ENCODE measurements around the gene TMEM169.

TMEM169 gene

GRCh38 chr2:216107320-216107719 is 25.6 kb downstream of the TMEM169 start:
- Mint-ChIP-seq H3K36me3 (ENCODE audit: low read depth) (peaks cover 19% of the 10 kb centered on the region), H3K4me3 (no peak overlapping the region), H3K9me3 (no peaks in the 10 kb centered on the region), H3K27ac (no peak overlapping the region), H3K4me1 (ENCODE audit: low read depth) (peaks cover 27% of the 10 kb centered on the region), H3K27me3 (ENCODE audit: low read depth) (peaks cover 3% of the 10 kb centered on the region)

- peaks cover 3% of the 10 kb centered on the region for H3K27me3 Mint-ChIP-seq (ENCODE audit: low read depth)
- peaks cover 23% of the 10 kb centered on the region for H3K36me3 Mint-ChIP-seq (ENCODE audit: low read depth)
- no peaks in the 10 kb centered on the region for H3K9me3 Mint-ChIP-seq
- no peak overlapping the region for H3K4me3 Mint-ChIP-seq
- H3K4me1 Mint-ChIP-seq (ENCODE audit: low read depth), result peaks cover 32% of the 10 kb centered on the region
- no peak overlapping the region for H3K27ac Mint-ChIP-seq
These were observed 26.0 kb downstream of the TMEM169 start for GRCh38 chr2:216107760-216108159.

GRCh38 chr2:216108310-216108966 is 26.7 kb downstream of the TMEM169 start:
- H3K9me3 Mint-ChIP-seq, result no peaks in the 10 kb centered on the region
- H3K27ac Mint-ChIP-seq, result peak overlapping the region; percentile 99
- peaks cover 38% of the 10 kb centered on the region for H3K4me1 Mint-ChIP-seq (ENCODE audit: low read depth)
- peaks cover 30% of the 10 kb centered on the region for H3K36me3 Mint-ChIP-seq (ENCODE audit: low read depth)
- H3K4me3 Mint-ChIP-seq, result peak overlapping the region; percentile 100
- H3K27me3 Mint-ChIP-seq (ENCODE audit: low read depth), result peaks cover 3% of the 10 kb centered on the region

GRCh38 chr2:216108967-216109921 is 27.5 kb downstream of the TMEM169 start, which contains the start of gene XRCC5:
Gene XRCC5, plus strand, starts transcription at chr2:216109348. Its CDS starts 89 bp downstream, at chr2:216109437.
- peak within 1 kb of the TSS; percentile 100 for H3K4me3 Mint-ChIP-seq
- H3K36me3 Mint-ChIP-seq (ENCODE audit: low read depth), result peaks cover 36% of the 10 kb centered on the region
- H3K4me1 Mint-ChIP-seq (ENCODE audit: low read depth), result peaks cover 45% of the 10 kb centered on the region
- H3K27ac Mint-ChIP-seq, result peak within 1 kb of the TSS; percentile 99
- peaks cover 3% of the 10 kb centered on the region for H3K27me3 Mint-ChIP-seq (ENCODE audit: low read depth)
- H3K9me3 Mint-ChIP-seq, result no peaks in the 10 kb centered on the region

- Mint-ChIP-seq H3K9me3 (no peaks in the 10 kb centered on the region), H3K4me3 (peak overlapping the region; percentile 100), H3K4me1 (ENCODE audit: low read depth) (peaks cover 54% of the 10 kb centered on the region), H3K27me3 (ENCODE audit: low read depth) (peaks cover 3% of the 10 kb centered on the region), H3K36me3 (ENCODE audit: low read depth) (peaks cover 45% of the 10 kb centered on the region), H3K27ac (peak overlapping the region; percentile 99)
These were observed 28.4 kb downstream of the TMEM169 start for GRCh38 chr2:216109962-216110614.

GRCh38 chr2:216110620-216111019 is 28.9 kb downstream of the TMEM169 start:
- H3K27me3 Mint-ChIP-seq (ENCODE audit: low read depth), result peaks cover 3% of the 10 kb centered on the region
- peaks cover 48% of the 10 kb centered on the region for H3K36me3 Mint-ChIP-seq (ENCODE audit: low read depth)
- no peaks in the 10 kb centered on the region for H3K9me3 Mint-ChIP-seq
- peak overlapping the region; percentile 99 for H3K27ac Mint-ChIP-seq
- H3K4me3 Mint-ChIP-seq, result peak overlapping the region; percentile 100
- peaks cover 57% of the 10 kb centered on the region for H3K4me1 Mint-ChIP-seq (ENCODE audit: low read depth)

GRCh38 chr2:216111122-216111521 is 29.4 kb downstream of the TMEM169 start:
- H3K36me3 Mint-ChIP-seq (ENCODE audit: low read depth), result peaks cover 51% of the 10 kb centered on the region
- peaks cover 3% of the 10 kb centered on the region for H3K27me3 Mint-ChIP-seq (ENCODE audit: low read depth)
- H3K27ac Mint-ChIP-seq, result peak overlapping the region; percentile 76
- H3K9me3 Mint-ChIP-seq, result no peaks in the 10 kb centered on the region
- peaks cover 59% of the 10 kb centered on the region for H3K4me1 Mint-ChIP-seq (ENCODE audit: low read depth)
- peak overlapping the region; percentile 100 for H3K4me3 Mint-ChIP-seq

- H3K36me3 Mint-ChIP-seq (ENCODE audit: low read depth), result peaks cover 66% of the 10 kb centered on the region
- peaks cover 75% of the 10 kb centered on the region for H3K4me1 Mint-ChIP-seq (ENCODE audit: low read depth)
- peak overlapping the region; percentile 68 for H3K27ac Mint-ChIP-seq
- H3K27me3 Mint-ChIP-seq (ENCODE audit: low read depth), result peaks cover 3% of the 10 kb centered on the region
- no peaks in the 10 kb centered on the region for H3K9me3 Mint-ChIP-seq
- peak overlapping the region; percentile 41 for H3K4me3 Mint-ChIP-seq
These were observed 31.2 kb downstream of the TMEM169 start for GRCh38 chr2:216112926-216113325.

GRCh38 chr2:216113572-216113971 is 31.9 kb downstream of the TMEM169 start:
- Mint-ChIP-seq H3K9me3 (no peaks in the 10 kb centered on the region), H3K4me1 (ENCODE audit: low read depth) (peaks cover 80% of the 10 kb centered on the region), H3K36me3 (ENCODE audit: low read depth) (peaks cover 70% of the 10 kb centered on the region), H3K27ac (peak overlapping the region; percentile 68), H3K4me3 (peak overlapping the region; percentile 41), H3K27me3 (ENCODE audit: low read depth) (peaks cover 3% of the 10 kb centered on the region)

- no peaks in the 10 kb centered on the region for H3K9me3 Mint-ChIP-seq
- peaks cover 70% of the 10 kb centered on the region for H3K36me3 Mint-ChIP-seq (ENCODE audit: low read depth)
- H3K27ac Mint-ChIP-seq, result peak overlapping the region; percentile 88
- peak overlapping the region; percentile 92 for H3K4me3 Mint-ChIP-seq
- peaks cover 80% of the 10 kb centered on the region for H3K4me1 Mint-ChIP-seq (ENCODE audit: low read depth)
- H3K27me3 Mint-ChIP-seq (ENCODE audit: low read depth), result no peaks in the 10 kb centered on the region
These were observed 32.6 kb downstream of the TMEM169 start for GRCh38 chr2:216114382-216114713.

GRCh38 chr2:216114714-216115531 is 33.2 kb downstream of the TMEM169 start:
- H3K4me1 Mint-ChIP-seq (ENCODE audit: low read depth), result peaks cover 84% of the 10 kb centered on the region
- no peaks in the 10 kb centered on the region for H3K9me3 Mint-ChIP-seq
- peak overlapping the region; percentile 88 for H3K27ac Mint-ChIP-seq
- H3K36me3 Mint-ChIP-seq (ENCODE audit: low read depth), result peaks cover 73% of the 10 kb centered on the region
- H3K27me3 Mint-ChIP-seq (ENCODE audit: low read depth), result no peaks in the 10 kb centered on the region
- peak overlapping the region; percentile 92 for H3K4me3 Mint-ChIP-seq

GRCh38 chr2:216116418-216116817 is 34.7 kb downstream of the TMEM169 start:
- peaks cover 81% of the 10 kb centered on the region for H3K4me1 Mint-ChIP-seq (ENCODE audit: low read depth)
- H3K27ac Mint-ChIP-seq, result peak overlapping the region; percentile 47
- no peaks in the 10 kb centered on the region for H3K9me3 Mint-ChIP-seq
- peak overlapping the region; percentile 54 for H3K4me3 Mint-ChIP-seq
- peaks cover 74% of the 10 kb centered on the region for H3K36me3 Mint-ChIP-seq (ENCODE audit: low read depth)
- no peaks in the 10 kb centered on the region for H3K27me3 Mint-ChIP-seq (ENCODE audit: low read depth)

GRCh38 chr2:216117561-216118340 is 36.0 kb downstream of the TMEM169 start:
- no peak overlapping the region for H3K4me3 Mint-ChIP-seq
- H3K9me3 Mint-ChIP-seq, result no peaks in the 10 kb centered on the region
- peaks cover 72% of the 10 kb centered on the region for H3K36me3 Mint-ChIP-seq (ENCODE audit: low read depth)
- peak overlapping the region; percentile 16 for H3K27ac Mint-ChIP-seq
- peaks cover 77% of the 10 kb centered on the region for H3K4me1 Mint-ChIP-seq (ENCODE audit: low read depth)
- no peaks in the 10 kb centered on the region for H3K27me3 Mint-ChIP-seq (ENCODE audit: low read depth)

All from T-helper 1 cell treated with Interleukin-12 subunit alpha and Interleukin-12 subunit beta and Interleukin-4 antibody, amounts not matched to agents 30 μg/mL and 1 μg/mL, for 36 hours (primary cell).